ENCODE measurements around the gene IRF2BP1.
"Not testable (repeated sequence)": the region's sequence is repeated elsewhere in the genome, so short reads cannot be mapped to it uniquely, and the experiment has no call there.

Gene IRF2BP1

GRCh38 chr19:45882652-45883585, 3.0 kb downstream of the IRF2BP1 start:
- DNase-seq (ENCODE audit: low read depth in 2 of 2): peak; percentile 62 to 66

GRCh38 chr19:45881909-45882528, 3.9 kb downstream of the IRF2BP1 start:
- no peak for DNase-seq (ENCODE audit: low read depth in 2 of 2)

GRCh38 chr19:45881082-45881908, 4.6 kb downstream of the IRF2BP1 start:
- DNase-seq (ENCODE audit: low read depth in 2 of 2): no peak

GRCh38 chr19:45879971-45880370, 6.0 kb downstream of the IRF2BP1 start:
- DNase-seq (ENCODE audit: low read depth in 2 of 2): no peak

GRCh38 chr19:45879055-45879454, 6.9 kb downstream of the IRF2BP1 start:
- no peak for DNase-seq (ENCODE audit: low read depth in 2 of 2)

- no peak for DNase-seq (ENCODE audit: low read depth in 2 of 2)
Observed at GRCh38 chr19:45878043-45878794, 7.7 kb downstream of the IRF2BP1 start.

GRCh38 chr19:45876411-45877197, 9.3 kb downstream of the IRF2BP1 start:
- DNase-seq (ENCODE audit: low read depth in 2 of 2): no peak

- DNase-seq (ENCODE audit: low read depth in 2 of 2): no peak
Observed at GRCh38 chr19:45876161-45876410, 9.9 kb downstream of the IRF2BP1 start.

- no peak for DNase-seq (ENCODE audit: low read depth in 2 of 2)
Observed at GRCh38 chr19:45874620-45874966, 11.3 kb downstream of the IRF2BP1 start.

- no peak for DNase-seq (ENCODE audit: low read depth in 2 of 2)
Observed at GRCh38 chr19:45873219-45873772, 12.6 kb downstream of the IRF2BP1 start.

- DNase-seq (ENCODE audit: low read depth in 2 of 2): no peak
Observed at GRCh38 chr19:45872095-45872919, 13.6 kb downstream of the IRF2BP1 start.

- no peak for DNase-seq (ENCODE audit: low read depth in 2 of 2)
Observed at GRCh38 chr19:45870798-45871197, 15.1 kb downstream of the IRF2BP1 start.

GRCh38 chr19:45867241-45867640, 18.7 kb downstream of the IRF2BP1 start:
- not testable (repeated sequence) for DNase-seq (ENCODE audit: low read depth in 2 of 2)

GRCh38 chr19:45866400-45867176, 19.4 kb downstream of the IRF2BP1 start:
- DNase-seq (ENCODE audit: low read depth in 2 of 2): no peak

- no peak for DNase-seq (ENCODE audit: low read depth in 2 of 2)
Observed at GRCh38 chr19:45865269-45865948, 20.5 kb downstream of the IRF2BP1 start.

- DNase-seq (ENCODE audit: low read depth in 2 of 2): no peak
Observed at GRCh38 chr19:45864629-45865082, 21.3 kb downstream of the IRF2BP1 start.

GRCh38 chr19:45863840-45864628, 21.9 kb downstream of the IRF2BP1 start, which contains the start of gene FOXA3:
FOXA3 (plus strand) TSS chr19:45864326; CDS start chr19:45864457, 131 bp downstream.
- no peak for DNase-seq (ENCODE audit: low read depth in 2 of 2)
